Measurements from ENCODE around the gene PRSS22.

Gene PRSS22

GRCh38 chr16:2855536-2855935 is 2.4 kb downstream of the PRSS22 start:
- no peaks in the 10 kb centered on the region for H3K9me3 ChIP-seq (ENCODE audit: insufficient read depth, low read depth, low read length)
- H3K9me2 ChIP-seq (replicated peaks; ENCODE audit: low read depth, low read length) = no peaks in the 10 kb centered on the region
- no peak overlapping the region for H3K4me2 ChIP-seq (ENCODE audit: low read depth, low read length, poor library complexity, severe bottlenecking)
- no peak overlapping the region for H3K4me3 ChIP-seq (ENCODE audit: low read length, poor library complexity, severe bottlenecking)
- H3F3A ChIP-seq (ENCODE audit: low read depth) = no peaks in the 10 kb centered on the region
- no peaks in the 10 kb centered on the region for H3K4me1 ChIP-seq (ENCODE audit: insufficient read depth, low read length, poor library complexity, severe bottlenecking)
- H3K36me3 ChIP-seq (ENCODE audit: insufficient read depth, low read length) = no peaks in the 10 kb centered on the region
- TF ChIP-seq, protein P1, sequence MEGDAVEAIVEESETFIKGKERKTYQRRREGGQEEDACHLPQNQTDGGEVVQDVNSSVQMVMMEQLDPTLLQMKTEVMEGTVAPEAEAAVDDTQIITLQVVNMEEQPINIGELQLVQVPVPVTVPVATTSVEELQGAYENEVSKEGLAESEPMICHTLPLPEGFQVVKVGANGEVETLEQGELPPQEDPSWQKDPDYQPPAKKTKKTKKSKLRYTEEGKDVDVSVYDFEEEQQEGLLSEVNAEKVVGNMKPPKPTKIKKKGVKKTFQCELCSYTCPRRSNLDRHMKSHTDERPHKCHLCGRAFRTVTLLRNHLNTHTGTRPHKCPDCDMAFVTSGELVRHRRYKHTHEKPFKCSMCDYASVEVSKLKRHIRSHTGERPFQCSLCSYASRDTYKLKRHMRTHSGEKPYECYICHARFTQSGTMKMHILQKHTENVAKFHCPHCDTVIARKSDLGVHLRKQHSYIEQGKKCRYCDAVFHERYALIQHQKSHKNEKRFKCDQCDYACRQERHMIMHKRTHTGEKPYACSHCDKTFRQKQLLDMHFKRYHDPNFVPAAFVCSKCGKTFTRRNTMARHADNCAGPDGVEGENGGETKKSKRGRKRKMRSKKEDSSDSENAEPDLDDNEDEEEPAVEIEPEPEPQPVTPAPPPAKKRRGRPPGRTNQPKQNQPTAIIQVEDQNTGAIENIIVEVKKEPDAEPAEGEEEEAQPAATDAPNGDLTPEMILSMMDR (conservative IDR thresholded peaks at IDR 0.05; ENCODE audit: low read length) = no peak
- TF ChIP-seq EZH2phosphoT487 (IDR thresholded peaks at IDR 0.05; ENCODE audit: borderline replicate concordance) = no peak
- no peak overlapping the region for H3K9ac ChIP-seq (ENCODE audit: low read depth, low read length, poor library complexity, severe bottlenecking)
- no peaks in the 10 kb centered on the region for H3K79me2 ChIP-seq (ENCODE audit: insufficient read depth, low read length)
- no peaks in the 10 kb centered on the region for H3K27me3 ChIP-seq (ENCODE audit: insufficient read depth, low read length, poor library complexity, severe bottlenecking)
- no peak overlapping the region for H2AFZ ChIP-seq (ENCODE audit: low read length)
- no peaks in the 10 kb centered on the region for H4K20me1 ChIP-seq (ENCODE audit: insufficient read depth, low read length, poor library complexity, severe bottlenecking)

DNA sequence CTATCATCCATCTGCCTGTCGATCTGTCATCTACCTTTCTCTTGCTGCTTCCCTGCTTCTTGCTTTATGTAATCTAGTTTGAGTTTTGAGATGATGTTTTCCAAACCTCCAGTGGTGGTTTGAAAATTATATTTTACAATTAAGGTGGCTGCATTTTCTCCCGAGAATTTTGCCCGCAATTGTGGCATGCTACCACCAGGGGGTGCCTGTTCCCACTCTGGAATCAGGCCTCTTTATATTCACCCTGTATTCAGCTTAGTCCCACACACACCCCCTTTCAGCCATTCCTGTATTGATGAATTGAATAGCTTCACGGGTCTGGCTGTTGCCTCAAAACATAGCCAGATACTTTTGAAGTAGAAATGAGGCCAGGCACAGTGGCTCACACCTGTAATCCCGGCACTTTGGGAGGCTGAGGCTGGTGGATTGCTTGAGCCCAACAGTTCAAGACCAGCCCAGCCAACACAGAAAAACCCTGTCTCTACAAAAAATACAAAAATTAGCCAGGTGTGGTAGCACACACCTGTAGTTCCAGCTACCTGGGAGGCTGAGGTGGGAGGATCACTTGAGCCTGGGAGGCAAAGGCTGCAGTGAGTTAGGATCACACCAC is 3.2 kb downstream of the PRSS22 start:
- H3F3A ChIP-seq (ENCODE audit: low read depth) = no peaks in the 10 kb centered on the region
- no peaks in the 10 kb centered on the region for H3K27me3 ChIP-seq (ENCODE audit: insufficient read depth, low read length, poor library complexity, severe bottlenecking)
- no peaks in the 10 kb centered on the region for H4K20me1 ChIP-seq (ENCODE audit: insufficient read depth, low read length, poor library complexity, severe bottlenecking)
- TF ChIP-seq, protein P1 (conservative IDR thresholded peaks at IDR 0.05; ENCODE audit: low read length) = peak; percentile 46
- no peak for TF ChIP-seq EZH2phosphoT487 (IDR thresholded peaks at IDR 0.05; ENCODE audit: borderline replicate concordance)
- H3K4me3 ChIP-seq (ENCODE audit: low read length, poor library complexity, severe bottlenecking) = no peak overlapping the region
- no peaks in the 10 kb centered on the region for H3K79me2 ChIP-seq (ENCODE audit: insufficient read depth, low read length)
- H3K36me3 ChIP-seq (ENCODE audit: insufficient read depth, low read length) = no peaks in the 10 kb centered on the region
- H3K9ac ChIP-seq (ENCODE audit: low read depth, low read length, poor library complexity, severe bottlenecking) = no peak overlapping the region
- H3K4me1 ChIP-seq (ENCODE audit: insufficient read depth, low read length, poor library complexity, severe bottlenecking) = no peaks in the 10 kb centered on the region
- H3K9me2 ChIP-seq (replicated peaks; ENCODE audit: low read depth, low read length) = no peaks in the 10 kb centered on the region
- H3K9me3 ChIP-seq (ENCODE audit: insufficient read depth, low read depth, low read length) = no peaks in the 10 kb centered on the region
- H3K4me2 ChIP-seq (ENCODE audit: low read depth, low read length, poor library complexity, severe bottlenecking) = no peak overlapping the region
- H2AFZ ChIP-seq (ENCODE audit: low read length) = no peak overlapping the region

- Histone ChIP-seq H3K4me1 (ENCODE audit: insufficient read depth, low read length, poor library complexity, severe bottlenecking) (no peaks in the 10 kb centered on the region), H4K20me1 (ENCODE audit: insufficient read depth, low read length, poor library complexity, severe bottlenecking) (no peaks in the 10 kb centered on the region), H3K9ac (ENCODE audit: low read depth, low read length, poor library complexity, severe bottlenecking) (no peak overlapping the region), H3K27me3 (ENCODE audit: insufficient read depth, low read length, poor library complexity, severe bottlenecking) (no peaks in the 10 kb centered on the region), H3K4me2 (ENCODE audit: low read depth, low read length, poor library complexity, severe bottlenecking) (no peak overlapping the region), H3K9me2 (replicated peaks; ENCODE audit: low read depth, low read length) (no peaks in the 10 kb centered on the region), H3F3A (ENCODE audit: low read depth) (no peaks in the 10 kb centered on the region), H3K9me3 (ENCODE audit: insufficient read depth, low read depth, low read length) (no peaks in the 10 kb centered on the region), H3K4me3 (ENCODE audit: low read length, poor library complexity, severe bottlenecking) (no peak overlapping the region), H3K36me3 (ENCODE audit: insufficient read depth, low read length) (no peaks in the 10 kb centered on the region), H3K79me2 (ENCODE audit: insufficient read depth, low read length) (no peaks in the 10 kb centered on the region), H2AFZ (ENCODE audit: low read length) (no peak overlapping the region)
- TF ChIP-seq EZH2phosphoT487 (IDR thresholded peaks at IDR 0.05; ENCODE audit: borderline replicate concordance) = no peak
- TF ChIP-seq, protein P1 (conservative IDR thresholded peaks at IDR 0.05; ENCODE audit: low read length) = no peak
These were observed 4.4 kb downstream of the PRSS22 start for GRCh38 chr16:2853531-2854073.
